Activated naive CD4-positive, alpha-beta T cell treated with anti-CD3 and anti-CD28 coated beads, Interleukin-2, amount 10 ng/mL, durations not matched to agents 7 days and 5 days (primary cell): ENCODE results near the gene DHX35.
A peak's percentile ranks its signal among the peaks of the same experiment; 100 is the strongest.

Experiments
- CTCF ChIA-PET: fragments of 350-600 bp; sonication (Branson Sonifier 250); formaldehyde crosslinking; loops from one replicate; lab custom pipeline; 2021; ENCODE audit warnings: antibody characterized with exemption; lab: Charles Lee
- DNase-seq: peaks from one replicate; pipeline ENCODE4 v3.0.0-alpha.2; 2020
- H3K27ac Mint-ChIP-seq: one replicate; pipeline ENCODE4 v1.8.0; 2021; ENCODE audit warnings: mild to moderate bottlenecking, moderate library complexity, mixed read lengths
- H3K27me3 Mint-ChIP-seq: one replicate; pipeline ENCODE4 v1.8.0; 2021; ENCODE audit warnings: mild to moderate bottlenecking, mixed read lengths
- H3K36me3 Mint-ChIP-seq: one replicate; pipeline ENCODE4 v1.8.0; 2021; ENCODE audit warnings: mixed read lengths
- H3K4me1 Mint-ChIP-seq: one replicate; pipeline ENCODE4 v1.8.0; 2021; ENCODE audit warnings: mixed read lengths
- H3K4me3 Mint-ChIP-seq: one replicate; pipeline ENCODE4 v1.8.0; 2021; ENCODE audit warnings: mild to moderate bottlenecking, moderate library complexity, mixed read lengths
- H3K9me3 Mint-ChIP-seq: one replicate; pipeline ENCODE4 v1.8.0; 2021; ENCODE audit warnings: mixed read lengths

DHX35 gene

GRCh38 chr20:39049684-39050554 lies 87.8 kb downstream of the DHX35 start:
- H3K36me3 Mint-ChIP-seq = no peaks in the 10 kb centered on the region
- peak overlapping the region; percentile 72 for H3K4me3 Mint-ChIP-seq
- peaks cover 16% of the 10 kb centered on the region for H3K27me3 Mint-ChIP-seq
- DNase-seq = peak; percentile 83
- H3K4me1 Mint-ChIP-seq = peaks cover 7% of the 10 kb centered on the region
- peak overlapping the region; percentile 70 for H3K27ac Mint-ChIP-seq
- CTCF ChIA-PET = interaction anchor here (0.6 to 5.2 kb wide), 36 partner anchors 9 to 1640 kb away, joined by 3 to 96 read pairs (median 5); partner anchors contain the start of genes ACTR5, DHX35 and FAM83D
- H3K9me3 Mint-ChIP-seq = no peaks in the 10 kb centered on the region

DNA sequence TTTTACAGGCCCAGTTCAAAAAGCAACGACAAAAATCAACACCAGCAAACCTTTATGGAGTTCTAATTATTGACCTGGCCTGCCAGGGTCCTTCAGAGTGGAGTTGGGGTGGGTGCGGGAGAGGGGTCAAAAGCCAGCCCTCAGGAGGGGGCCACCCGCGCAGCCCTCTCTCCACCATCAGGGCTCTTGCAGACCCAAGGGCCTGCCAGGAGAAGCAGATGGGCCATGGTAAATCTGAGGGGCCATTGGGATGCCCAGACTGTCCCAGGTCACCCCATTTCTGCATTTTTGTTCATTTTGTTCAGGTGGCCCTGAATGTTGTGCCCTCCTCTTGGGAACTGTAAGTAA lies 88.4 kb downstream of the DHX35 start:
- CTCF ChIA-PET = interaction anchor here (0.6 to 5.2 kb wide), 15 partner anchors 9 to 128 kb away, joined by 3 to 96 read pairs (median 5); partner anchors contain the start of genes DHX35 and FAM83D
- peaks cover 7% of the 10 kb centered on the region for H3K4me1 Mint-ChIP-seq
- no peaks in the 10 kb centered on the region for H3K9me3 Mint-ChIP-seq
- no peak for DNase-seq
- H3K36me3 Mint-ChIP-seq = no peaks in the 10 kb centered on the region
- no peak overlapping the region for H3K27ac Mint-ChIP-seq
- peak overlapping the region; percentile 72 for H3K4me3 Mint-ChIP-seq
- peaks cover 21% of the 10 kb centered on the region for H3K27me3 Mint-ChIP-seq

- CTCF ChIA-PET = interaction anchor here (5.2 kb wide), 1 partner anchor 28 kb away, joined by 96 read pairs; no protein-coding TSS in a partner anchor
- Mint-ChIP-seq H3K36me3 (no peaks in the 10 kb centered on the region), H3K27ac (no peak overlapping the region), H3K27me3 (peaks cover 35% of the 10 kb centered on the region), H3K4me1 (peaks cover 7% of the 10 kb centered on the region), H3K9me3 (no peaks in the 10 kb centered on the region), H3K4me3 (no peak overlapping the region)
- no peak for DNase-seq
Measured at GRCh38 chr20:39052676-39053075, 90.5 kb downstream of the DHX35 start.

- Mint-ChIP-seq H3K4me3 (no peak overlapping the region), H3K9me3 (no peaks in the 10 kb centered on the region), H3K36me3 (no peaks in the 10 kb centered on the region), H3K4me1 (no peaks in the 10 kb centered on the region), H3K27me3 (peaks cover 24% of the 10 kb centered on the region), H3K27ac (no peak overlapping the region)
- no peak for DNase-seq
- CTCF ChIA-PET = no interaction called here
Measured at GRCh38 chr20:39057143-39057542, 95.0 kb downstream of the DHX35 start.

DNA sequence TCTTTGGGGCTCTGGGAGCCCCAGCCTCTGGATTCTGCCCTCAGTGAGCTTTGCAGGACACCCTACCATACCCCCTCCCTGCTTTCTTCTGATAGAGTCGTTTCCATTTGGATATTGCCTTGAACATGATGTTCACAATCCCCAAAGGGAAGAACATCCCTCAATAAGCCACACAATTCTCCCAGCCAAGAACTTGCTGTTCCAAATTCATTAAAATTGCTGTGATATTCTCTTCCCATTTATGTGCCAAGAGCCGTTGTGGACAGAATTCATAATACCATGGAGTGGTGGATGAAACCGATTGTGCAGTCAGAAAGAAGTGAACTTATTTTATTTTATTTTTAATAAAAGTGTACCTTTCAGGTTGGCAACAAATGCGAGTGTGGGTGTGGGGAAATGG lies 95.8 kb downstream of the DHX35 start:
- Mint-ChIP-seq H3K4me3 (no peak overlapping the region), H3K9me3 (no peaks in the 10 kb centered on the region), H3K36me3 (no peaks in the 10 kb centered on the region), H3K27me3 (peaks cover 28% of the 10 kb centered on the region), H3K27ac (no peak overlapping the region), H3K4me1 (no peaks in the 10 kb centered on the region)
- no peak for DNase-seq
- CTCF ChIA-PET = no interaction called here

GRCh38 chr20:39059036-39059435 lies 96.9 kb downstream of the DHX35 start:
- CTCF ChIA-PET = interaction anchor here (1.3 kb wide), 1 partner anchor 9 kb away, joined by 4 read pairs; no protein-coding TSS in a partner anchor
- peaks cover 31% of the 10 kb centered on the region for H3K27me3 Mint-ChIP-seq
- no peak overlapping the region for H3K4me3 Mint-ChIP-seq
- H3K4me1 Mint-ChIP-seq = no peaks in the 10 kb centered on the region
- DNase-seq = no peak
- H3K9me3 Mint-ChIP-seq = no peaks in the 10 kb centered on the region
- no peak overlapping the region for H3K27ac Mint-ChIP-seq
- H3K36me3 Mint-ChIP-seq = no peaks in the 10 kb centered on the region

GRCh38 chr20:39066471-39067242 lies 104.5 kb downstream of the DHX35 start:
- no peak for DNase-seq
- Mint-ChIP-seq H3K36me3 (no peaks in the 10 kb centered on the region), H3K27ac (no peak overlapping the region), H3K4me1 (no peaks in the 10 kb centered on the region), H3K4me3 (no peak overlapping the region), H3K27me3 (peaks cover 41% of the 10 kb centered on the region), H3K9me3 (no peaks in the 10 kb centered on the region)
- CTCF ChIA-PET = interaction anchor here (1.2 kb wide), 1 partner anchor 9 kb away, joined by 4 read pairs; no protein-coding TSS in a partner anchor

- no peak overlapping the region for H3K27ac Mint-ChIP-seq
- no peak overlapping the region for H3K4me3 Mint-ChIP-seq
- CTCF ChIA-PET = interaction anchor here (1.2 to 2.7 kb wide), 2 partner anchors 13 to 20 kb away, joined by 3 to 13 read pairs; no protein-coding TSS in a partner anchor
- H3K9me3 Mint-ChIP-seq = no peaks in the 10 kb centered on the region
- H3K36me3 Mint-ChIP-seq = no peaks in the 10 kb centered on the region
- H3K27me3 Mint-ChIP-seq = peaks cover 37% of the 10 kb centered on the region
- no peaks in the 10 kb centered on the region for H3K4me1 Mint-ChIP-seq
- DNase-seq = no peak
Measured at GRCh38 chr20:39067526-39068216, 105.5 kb downstream of the DHX35 start.

DNA sequence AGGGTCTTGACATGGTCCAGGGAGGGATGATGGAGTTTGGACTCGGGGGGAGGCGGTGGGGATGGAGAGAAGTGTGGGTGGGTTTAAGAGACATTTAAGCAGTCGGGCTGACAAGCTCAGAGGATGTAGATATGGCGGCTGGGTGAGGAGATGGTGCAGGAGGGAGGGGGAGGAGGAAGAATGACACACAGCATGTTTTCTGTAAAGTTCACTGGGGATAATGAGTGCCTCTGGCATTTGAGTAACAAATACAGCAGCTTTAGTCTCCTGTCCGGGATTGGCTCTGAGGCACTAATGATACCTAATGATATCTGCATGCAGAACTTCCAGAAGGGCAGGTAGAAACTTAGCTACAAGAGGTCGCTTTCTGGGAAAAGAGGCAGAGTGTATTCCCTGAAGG lies 107.8 kb downstream of the DHX35 start:
- DNase-seq = no peak
- Mint-ChIP-seq H3K36me3 (no peaks in the 10 kb centered on the region), H3K9me3 (no peaks in the 10 kb centered on the region), H3K4me1 (no peaks in the 10 kb centered on the region), H3K4me3 (no peak overlapping the region), H3K27ac (no peak overlapping the region), H3K27me3 (peaks cover 44% of the 10 kb centered on the region)
- CTCF ChIA-PET = interaction anchor here (1.1 to 2.7 kb wide), 3 partner anchors 11 to 20 kb away, joined by 3 to 13 read pairs (median 4); no protein-coding TSS in a partner anchor

- CTCF ChIA-PET = interaction anchor here (1.1 to 1.2 kb wide), 2 partner anchors 10 to 19 kb away, joined by 3 to 4 read pairs; no protein-coding TSS in a partner anchor
- no peaks in the 10 kb centered on the region for H3K4me1 Mint-ChIP-seq
- H3K27ac Mint-ChIP-seq = no peak overlapping the region
- H3K27me3 Mint-ChIP-seq = peaks cover 48% of the 10 kb centered on the region
- DNase-seq = no peak
- H3K36me3 Mint-ChIP-seq = no peaks in the 10 kb centered on the region
- H3K4me3 Mint-ChIP-seq = no peak overlapping the region
- no peaks in the 10 kb centered on the region for H3K9me3 Mint-ChIP-seq
Measured at GRCh38 chr20:39070484-39071231, 108.5 kb downstream of the DHX35 start.

DNA sequence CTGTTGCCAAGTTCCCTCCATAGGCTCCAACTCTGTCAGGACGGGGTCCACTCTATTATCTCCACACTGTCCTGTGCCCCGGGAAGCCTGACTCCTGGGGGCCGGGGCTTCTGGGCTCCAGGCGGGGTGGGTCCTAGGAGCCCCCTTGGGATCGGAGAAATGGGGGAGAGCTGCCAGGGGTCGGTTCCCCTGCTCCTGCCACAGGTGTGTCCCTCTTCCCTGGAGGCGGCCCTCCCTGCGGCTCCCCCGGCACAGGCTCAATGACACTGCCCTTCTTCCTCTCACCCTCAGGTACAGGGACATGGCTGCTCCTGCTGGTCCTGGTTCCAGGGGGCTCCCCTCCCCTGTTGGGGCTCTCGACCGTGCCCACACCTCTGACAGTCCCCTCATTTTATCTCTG lies 110.0 kb downstream of the DHX35 start:
- no peaks in the 10 kb centered on the region for H3K9me3 Mint-ChIP-seq
- no peak for DNase-seq
- peaks cover 54% of the 10 kb centered on the region for H3K27me3 Mint-ChIP-seq
- no peak overlapping the region for H3K4me3 Mint-ChIP-seq
- no peaks in the 10 kb centered on the region for H3K36me3 Mint-ChIP-seq
- no peak overlapping the region for H3K27ac Mint-ChIP-seq
- no peaks in the 10 kb centered on the region for H3K4me1 Mint-ChIP-seq
- CTCF ChIA-PET = no interaction called here

DNA sequence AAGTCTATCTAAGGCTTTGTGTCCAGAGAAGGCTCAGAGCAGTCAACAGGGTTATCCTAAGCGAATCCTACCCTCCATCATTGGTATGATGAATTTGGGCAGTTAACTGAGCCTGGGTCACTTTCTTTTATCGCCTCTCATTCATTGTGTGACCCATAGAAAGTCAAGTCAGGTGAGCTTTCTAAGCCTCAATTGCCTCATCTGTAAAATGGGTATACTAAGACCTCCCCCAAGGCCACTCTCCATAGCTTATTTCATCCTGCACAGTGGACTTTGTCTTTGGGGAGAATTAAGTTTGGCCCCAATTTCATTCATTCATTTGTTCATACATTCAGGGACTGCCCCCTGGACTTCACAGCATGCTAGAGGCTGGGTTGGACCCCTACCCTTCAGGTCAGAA lies 110.5 kb downstream of the DHX35 start:
- H3K4me1 Mint-ChIP-seq = no peaks in the 10 kb centered on the region
- H3K27ac Mint-ChIP-seq = no peak overlapping the region
- H3K27me3 Mint-ChIP-seq = peaks cover 52% of the 10 kb centered on the region
- DNase-seq = no peak
- H3K9me3 Mint-ChIP-seq = no peaks in the 10 kb centered on the region
- H3K4me3 Mint-ChIP-seq = no peak overlapping the region
- H3K36me3 Mint-ChIP-seq = no peaks in the 10 kb centered on the region
- CTCF ChIA-PET = no interaction called here

DNA sequence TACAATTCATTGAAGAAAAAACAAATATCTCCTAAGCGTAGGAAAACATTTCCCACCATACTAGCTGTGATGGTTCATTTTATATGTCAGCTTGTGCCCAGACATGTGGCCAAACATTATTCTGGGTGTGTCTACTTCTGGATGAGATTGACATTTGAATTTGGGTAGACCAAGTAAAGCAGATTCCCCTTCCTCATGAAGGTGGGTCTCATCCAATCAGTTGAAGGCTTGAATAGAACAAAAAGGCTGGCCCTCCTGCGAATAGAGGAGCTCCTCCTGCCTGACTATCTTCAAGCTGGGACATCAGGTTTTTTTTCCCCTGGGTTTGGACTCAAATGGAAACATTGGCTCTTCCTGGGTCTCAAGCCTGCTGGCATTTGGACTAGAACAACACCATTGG lies 113.6 kb downstream of the DHX35 start:
- no peak for DNase-seq
- Mint-ChIP-seq H3K4me1 (peaks cover 2% of the 10 kb centered on the region), H3K36me3 (no peaks in the 10 kb centered on the region), H3K27ac (no peak overlapping the region), H3K27me3 (peaks cover 36% of the 10 kb centered on the region), H3K9me3 (no peaks in the 10 kb centered on the region), H3K4me3 (no peak overlapping the region)
- CTCF ChIA-PET = interaction anchor here (0.9 to 1.5 kb wide), 2 partner anchors 10 to 26 kb away, joined by 4 to 10 read pairs; no protein-coding TSS in a partner anchor
